AML-193 (cell line): ENCODE data around the gene CTXND1.

ENCODE experiments used
- DNase-seq, 2 experiments: peaks; one replicate each; lab custom pipeline; 2025; lab: John Stamatoyannopoulos, UW

The CTXND1 gene

DNA sequence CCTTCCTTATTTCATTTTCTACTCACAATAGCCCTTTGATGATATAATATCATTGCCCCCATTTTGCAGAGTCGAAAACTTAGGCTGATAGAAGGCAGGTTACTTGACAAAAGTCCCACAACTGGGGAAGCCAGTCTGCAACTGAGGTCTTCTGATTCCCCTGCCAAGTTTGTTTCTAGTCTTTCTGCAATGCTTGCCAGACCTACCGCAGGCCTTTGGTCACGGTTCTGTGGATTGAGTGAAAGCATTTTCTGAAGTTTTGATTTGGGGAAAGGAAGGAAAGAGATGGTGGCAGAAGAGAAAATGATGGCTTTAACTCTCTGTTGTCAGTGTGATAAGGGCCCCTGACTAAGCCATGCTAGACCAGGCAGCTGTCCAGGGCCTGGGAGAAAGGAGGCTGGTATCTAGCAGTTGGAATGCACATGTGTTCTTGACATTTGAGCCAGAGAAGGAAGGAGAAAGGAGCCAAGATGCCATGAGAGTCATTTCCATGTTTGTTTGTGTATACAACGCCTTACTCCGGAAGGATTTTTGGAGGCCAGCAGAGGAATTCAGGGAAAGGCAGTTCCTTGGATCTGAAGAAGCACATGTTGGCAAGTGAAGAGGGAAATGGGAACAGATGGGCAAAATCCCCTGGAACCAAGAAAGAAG, 69.3 kb downstream of the CTXND1 start:
- no peak for DNase-seq

DNA sequence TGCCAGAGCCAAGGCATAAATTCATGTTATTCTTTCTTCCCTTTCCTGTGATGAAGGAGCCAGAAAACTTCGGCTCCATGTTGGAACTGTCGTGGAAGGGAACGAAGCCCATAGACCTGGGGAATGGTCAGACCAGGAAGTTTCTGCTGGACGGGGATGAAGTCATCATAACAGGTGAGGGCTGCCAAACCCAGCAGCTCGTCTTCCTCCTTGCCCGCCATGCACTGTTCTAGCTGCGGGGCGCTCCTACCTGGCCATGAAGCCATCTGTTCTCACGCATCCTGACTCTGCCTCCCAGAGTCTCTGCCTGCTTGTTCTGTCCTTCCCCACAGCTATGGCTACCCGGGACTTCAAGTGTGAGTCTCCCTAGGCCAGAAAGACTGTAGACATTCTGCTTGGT, 71.0 kb downstream of the CTXND1 start:
- DNase-seq = no peak

DNA sequence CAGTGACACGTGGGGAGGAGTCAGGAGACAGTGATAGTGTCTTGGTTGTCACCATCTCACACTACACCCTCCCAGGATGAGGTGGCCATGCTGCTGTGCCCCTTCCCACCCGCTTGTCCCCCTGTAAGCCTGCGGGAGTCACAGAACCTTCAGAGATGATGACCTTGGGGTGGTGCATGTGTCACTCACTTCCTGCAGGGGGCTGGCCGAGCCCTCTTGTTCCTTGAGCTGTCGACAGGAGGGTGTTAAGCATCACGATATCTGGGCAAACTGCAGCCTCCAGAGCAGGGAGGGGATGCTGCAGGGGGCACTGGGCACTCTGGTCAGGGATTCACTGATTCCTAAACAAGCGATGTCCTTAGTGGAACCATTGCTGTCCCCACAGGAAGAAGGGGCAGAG, 71.5 kb downstream of the CTXND1 start:
- DNase-seq = no peak

DNA sequence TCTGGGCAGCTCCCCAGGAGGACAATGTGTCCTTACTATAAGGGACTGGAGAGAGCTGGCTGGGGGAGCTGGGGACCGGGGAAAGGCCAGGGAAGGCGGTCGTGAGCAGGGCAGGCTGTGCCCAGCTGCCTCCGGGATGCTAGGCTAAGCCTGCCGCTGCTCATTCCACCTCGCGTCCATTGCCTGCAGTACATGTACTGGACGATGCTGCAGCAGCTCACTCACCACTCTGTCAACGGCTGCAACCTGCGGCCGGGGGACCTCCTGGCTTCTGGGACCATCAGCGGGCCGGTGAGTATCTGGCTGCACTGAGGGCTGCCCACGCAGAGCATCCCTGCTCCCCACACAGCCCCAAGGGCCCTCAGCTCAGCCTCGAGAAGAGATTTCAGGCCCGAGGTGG, 72.1 kb downstream of the CTXND1 start:
- no peak for DNase-seq

- DNase-seq = no peak
Measured at GRCh38 chr15:80179025-80179759, 72.8 kb downstream of the CTXND1 start.

DNA sequence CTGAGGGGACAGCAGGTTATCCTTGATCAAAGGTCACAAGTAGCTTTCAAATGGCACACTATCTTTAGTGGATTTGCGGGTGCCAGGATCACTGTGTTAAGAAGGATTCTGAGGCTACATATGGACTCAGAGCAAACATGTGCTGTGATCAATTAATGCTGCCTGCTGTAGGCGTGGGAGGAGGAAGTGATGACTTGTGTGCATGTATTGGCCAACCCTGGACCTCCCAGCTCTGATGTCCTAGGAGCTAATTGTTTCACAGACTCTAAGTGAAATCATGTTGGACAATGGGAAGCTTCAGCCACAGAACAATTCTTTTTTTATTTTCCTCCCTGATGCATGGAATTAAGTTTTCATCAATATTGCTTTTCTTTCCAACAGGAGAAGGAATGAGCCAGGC, 74.9 kb downstream of the CTXND1 start:
- peak; percentile 3 to 7 for DNase-seq

DNA sequence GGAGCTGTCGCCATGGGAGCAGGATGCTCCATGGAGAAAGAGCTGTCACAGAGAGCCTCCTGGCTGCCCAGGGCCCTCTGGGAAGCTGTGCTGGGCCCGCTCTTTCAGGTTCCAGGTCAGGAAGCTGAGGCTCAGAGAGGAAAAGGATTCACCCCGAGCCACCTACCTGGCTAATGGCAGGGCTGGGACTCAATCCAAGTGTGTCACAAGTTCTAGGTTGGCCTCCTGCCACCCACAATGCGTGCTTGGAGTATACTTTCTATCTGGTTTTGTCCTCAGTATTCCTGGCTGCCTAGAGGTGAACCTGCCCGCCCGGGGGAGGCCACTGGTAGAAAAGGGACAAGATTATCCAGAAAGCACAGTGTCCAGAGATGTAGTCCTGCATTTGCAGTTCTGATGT, 75.6 kb downstream of the CTXND1 start:
- DNase-seq = no peak

DNA sequence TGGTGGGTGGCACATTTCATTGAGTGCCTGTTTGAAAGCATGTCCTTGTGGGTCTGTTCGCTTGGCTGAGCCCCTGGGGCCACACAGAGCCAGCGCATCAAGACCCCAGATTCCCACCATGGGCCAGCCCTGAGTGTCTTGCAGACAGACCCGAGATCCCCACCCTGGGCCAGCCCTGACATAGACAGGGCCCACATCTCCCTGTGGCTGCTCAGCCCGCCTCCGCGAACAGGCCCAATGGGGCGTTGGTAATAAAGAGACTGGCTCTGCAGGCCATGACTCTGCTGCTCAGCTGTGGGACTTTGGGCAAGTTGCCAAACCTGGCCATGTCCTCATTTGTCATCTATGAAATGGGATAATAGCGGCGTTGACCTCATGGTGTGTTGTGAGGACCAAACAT, 76.6 kb downstream of the CTXND1 start:
- DNase-seq = no peak

- no peak for DNase-seq
Measured at GRCh38 chr15:80174017-80174746, 77.8 kb downstream of the CTXND1 start.

DNA sequence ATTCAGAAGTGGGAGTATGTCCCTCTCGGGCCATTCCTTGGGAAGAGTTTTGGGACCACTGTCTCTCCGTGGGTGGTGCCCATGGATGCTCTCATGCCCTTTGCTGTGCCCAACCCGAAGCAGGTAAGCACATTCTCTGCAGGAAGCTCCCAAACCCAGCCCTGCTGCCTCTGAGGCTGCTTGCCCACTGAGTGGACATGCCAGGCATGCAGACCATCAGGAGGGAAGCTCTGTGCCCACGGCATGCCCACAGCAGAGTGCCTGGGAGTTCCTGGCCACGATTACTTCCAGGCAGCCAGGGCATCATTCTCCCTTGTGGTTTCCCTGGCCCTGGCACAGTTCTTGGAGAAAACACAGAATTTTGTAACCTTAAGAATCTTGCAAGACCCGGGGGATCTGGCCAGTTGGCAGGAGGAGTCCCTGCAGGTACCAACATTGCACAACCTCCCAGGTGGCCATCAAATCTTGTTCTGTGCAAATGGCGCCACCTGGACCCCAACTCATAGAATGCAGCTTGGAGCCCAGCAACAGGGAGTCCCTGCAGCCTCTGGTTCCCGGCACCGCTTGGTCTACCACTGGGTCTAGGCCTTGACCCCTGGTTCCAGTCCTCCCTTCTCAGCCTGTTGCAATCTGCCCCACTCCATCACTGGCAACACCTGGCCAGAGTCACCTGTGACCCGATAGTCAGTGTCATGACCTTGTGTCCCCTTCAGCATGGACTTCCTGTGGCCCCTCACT, 78.8 kb downstream of the CTXND1 start:
- peak; percentile 28 for DNase-seq

DNA sequence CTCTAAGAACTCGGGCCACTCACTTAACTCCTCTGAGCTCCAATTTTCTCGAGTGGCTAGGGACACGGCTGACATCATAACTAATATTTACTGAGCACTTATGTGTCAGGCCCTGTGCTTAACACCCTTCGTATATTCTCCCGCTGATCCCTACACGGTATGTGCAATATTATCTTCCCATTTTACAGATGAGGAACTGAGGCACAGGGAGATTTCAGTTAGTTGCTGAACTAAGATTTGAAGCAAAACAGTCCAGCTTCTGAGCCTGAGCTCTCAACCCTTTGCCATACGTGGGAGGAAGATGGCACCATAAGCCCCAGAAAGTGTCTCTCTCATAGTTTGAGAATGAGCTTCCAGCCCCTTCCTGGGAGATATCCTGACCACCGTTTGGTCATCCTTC, 79.6 kb downstream of the CTXND1 start:
- DNase-seq = no peak

DNA sequence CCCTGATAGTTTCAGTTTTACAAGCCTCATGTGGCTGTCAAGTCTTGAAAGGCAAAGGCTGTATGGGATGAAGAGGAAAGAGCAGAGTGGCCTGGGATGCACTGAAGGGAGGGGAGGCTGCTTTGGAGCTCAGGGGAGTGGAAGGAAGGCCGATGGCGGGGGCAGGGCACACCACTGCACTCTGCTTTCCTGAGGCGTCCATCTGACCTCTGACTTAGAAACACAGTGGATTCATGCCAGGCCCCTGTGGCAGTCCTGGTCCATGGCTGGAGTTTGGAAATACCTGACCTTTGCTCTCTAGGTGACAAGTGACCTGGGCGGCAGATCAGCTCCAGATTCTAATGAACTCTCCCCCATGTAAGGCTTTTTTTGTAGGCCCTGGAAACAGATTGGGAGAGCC, 80.2 kb downstream of the CTXND1 start:
- no peak for DNase-seq

GRCh38 chr15:80170596-80170995, 81.4 kb downstream of the CTXND1 start:
- DNase-seq = no peak

- no peak for DNase-seq
Measured at GRCh38 chr15:80169768-80170357, 82.2 kb downstream of the CTXND1 start.

DNA sequence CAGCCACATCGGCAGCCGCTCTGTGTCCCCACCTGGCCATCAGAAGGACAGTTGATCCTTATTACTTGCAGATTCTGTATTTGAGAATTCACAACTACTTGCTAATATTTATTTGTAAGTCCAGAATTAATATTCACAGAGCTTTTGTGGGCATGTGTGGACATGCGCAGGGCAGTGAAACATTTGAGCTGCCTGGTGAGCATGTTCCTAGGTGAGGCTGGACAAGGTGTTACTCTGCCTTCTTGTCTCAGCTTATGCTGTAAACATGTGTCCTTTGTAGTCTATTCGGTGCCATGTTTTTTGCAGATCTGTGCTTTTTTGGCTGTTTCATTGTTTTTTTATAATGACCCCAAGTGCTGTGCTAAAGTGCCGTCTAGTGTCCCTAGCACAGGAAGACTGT, 83.6 kb downstream of the CTXND1 start:
- no peak for DNase-seq

GRCh38 chr15:80167936-80168335, 84.1 kb downstream of the CTXND1 start:
- DNase-seq = no peak

DNA sequence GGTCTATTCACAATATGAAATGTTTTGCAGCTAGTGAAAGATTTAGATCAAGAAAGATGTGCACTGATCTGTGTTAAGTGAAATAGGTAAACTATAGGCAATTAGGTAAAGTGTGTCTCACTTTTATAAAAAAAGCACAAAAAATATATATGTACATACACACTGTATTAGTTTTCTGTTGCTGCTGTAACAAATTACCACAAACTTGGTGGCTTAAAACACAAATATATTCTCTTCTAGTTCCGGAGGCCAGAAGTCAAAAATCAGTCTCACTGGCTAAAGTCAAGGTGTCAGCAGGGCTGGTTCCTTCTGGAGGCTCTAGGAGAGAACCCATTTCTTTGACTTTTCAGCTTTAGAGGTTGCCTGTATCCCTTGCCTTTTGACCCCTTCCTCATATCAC, 88.1 kb downstream of the CTXND1 start:
- DNase-seq = no peak

GRCh38 chr15:80163217-80163616, 88.8 kb downstream of the CTXND1 start:
- no peak for DNase-seq

- DNase-seq = peak in 1 of 2 experiments; percentile 16
Measured at GRCh38 chr15:80162059-80162554, 89.9 kb downstream of the CTXND1 start.

DNA sequence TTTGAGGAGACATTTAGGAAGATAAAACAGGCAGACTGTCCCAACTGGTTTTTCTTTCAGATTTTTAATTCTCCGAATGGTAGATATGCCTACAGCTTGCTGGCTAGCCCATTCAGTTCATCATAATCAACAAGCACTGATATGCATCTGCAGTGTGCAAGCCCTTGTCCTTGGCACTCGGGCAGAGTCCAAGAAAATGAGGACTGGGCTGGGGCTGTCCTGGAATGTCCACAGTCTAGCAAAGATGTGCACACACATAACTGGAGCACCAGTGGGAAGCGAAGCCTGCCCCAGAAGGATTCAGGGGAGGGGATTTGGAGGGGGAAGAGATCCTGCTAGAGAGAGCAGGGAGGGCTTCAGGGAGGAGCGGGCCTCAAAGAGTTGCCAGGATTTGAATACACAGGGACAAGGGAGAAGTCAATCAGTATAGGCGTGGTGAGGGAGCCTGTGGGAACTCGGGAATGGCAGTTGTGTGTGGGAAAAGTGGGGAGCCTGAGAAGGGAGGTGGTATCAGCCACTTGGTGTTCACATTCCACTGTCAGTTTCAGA, 90.5 kb downstream of the CTXND1 start:
- no peak for DNase-seq

DNA sequence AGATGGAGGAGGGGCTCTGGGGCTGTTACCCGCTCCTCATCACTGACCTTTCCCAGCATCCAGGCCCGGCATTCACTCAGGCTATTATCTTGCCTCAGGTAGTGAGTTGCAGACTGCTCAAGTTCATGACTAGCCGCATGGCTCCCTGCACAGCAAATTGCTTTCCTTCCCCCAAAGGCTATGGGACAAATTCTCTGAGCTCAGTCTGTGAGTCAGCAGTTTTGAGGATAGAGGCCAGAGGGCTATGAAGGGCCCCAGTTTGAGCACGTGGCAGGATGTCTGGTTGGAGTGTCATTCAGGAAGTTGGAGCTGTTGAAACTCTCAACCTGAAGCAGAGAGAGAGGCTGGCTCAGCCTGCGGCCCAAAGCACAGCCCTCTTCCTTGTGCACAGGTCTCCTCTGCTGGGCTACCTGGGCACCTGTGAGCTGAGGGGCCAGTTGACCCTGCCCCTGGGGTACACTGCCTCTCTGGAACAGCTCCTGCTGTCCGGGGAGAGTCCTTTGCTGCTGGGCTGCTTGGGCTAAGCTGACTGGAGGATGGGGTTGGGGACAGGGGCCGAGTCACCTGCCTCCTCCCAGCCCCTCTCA, 91.3 kb downstream of the CTXND1 start:
- DNase-seq = peak; percentile 97
